ENCODE data around the gene TMEM164.

- TF ChIP-seq CTCF (IDR thresholded peaks at IDR 0.05) = no peak
- TF ChIP-seq POLR2A (IDR thresholded peaks at IDR 0.05) = no peak
Measured at GRCh38 chrX:110001740-110002299, 1.1 kb upstream of the TMEM164 start.

Measured in right lobe of liver (tissue), 4 donors.